Fibroblast of peridontal ligament (primary cell): Measurements from ENCODE around the gene CHRNG.

Experiments
- DNase-seq: peaks from one replicate; pipeline ENCODE4 v3.0.0-alpha.2; 2010; ENCODE audit errors: extremely low read depth

Gene CHRNG

DNA sequence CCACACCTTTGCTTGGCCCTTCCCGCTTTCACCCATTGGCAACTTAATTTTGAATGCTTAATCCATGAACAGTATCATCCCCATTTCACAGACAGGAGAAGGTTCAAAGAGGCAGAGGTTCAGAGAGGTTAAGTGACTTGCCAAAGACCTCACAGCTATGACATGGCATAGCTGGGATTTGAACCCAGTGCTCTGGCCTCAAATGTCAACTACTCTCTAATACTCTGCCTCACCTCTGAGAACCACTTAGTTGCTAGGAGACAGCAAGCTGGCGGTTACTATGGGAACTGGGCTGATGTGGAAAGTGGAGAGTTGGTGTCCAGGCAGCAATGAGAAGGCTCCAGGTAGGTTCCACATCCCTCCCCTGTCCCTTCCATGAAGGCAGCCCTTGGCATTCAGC lies 35.1 kb upstream of the CHRNG start:
- DNase-seq: no peak

DNA sequence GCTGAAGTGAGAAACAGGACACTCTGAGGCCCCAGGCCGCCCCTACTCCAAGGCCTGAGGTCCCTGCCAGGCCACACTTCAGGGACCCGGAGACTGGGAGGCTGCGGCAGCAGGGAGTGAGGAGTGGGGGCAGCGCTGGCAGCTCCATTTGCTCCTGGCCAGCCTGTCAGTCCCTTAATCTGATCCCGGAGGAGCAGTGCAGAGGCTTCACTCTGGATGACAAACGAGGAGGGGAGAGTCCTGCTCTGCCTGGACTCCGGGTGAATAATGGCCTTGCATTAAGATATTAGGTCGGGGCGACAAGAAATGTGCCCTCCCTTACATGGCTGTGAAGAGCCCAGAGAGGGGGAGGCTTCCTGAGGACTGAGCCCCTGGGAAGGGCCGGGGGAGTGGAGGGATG lies 33.6 kb upstream of the CHRNG start:
- no peak for DNase-seq

DNA sequence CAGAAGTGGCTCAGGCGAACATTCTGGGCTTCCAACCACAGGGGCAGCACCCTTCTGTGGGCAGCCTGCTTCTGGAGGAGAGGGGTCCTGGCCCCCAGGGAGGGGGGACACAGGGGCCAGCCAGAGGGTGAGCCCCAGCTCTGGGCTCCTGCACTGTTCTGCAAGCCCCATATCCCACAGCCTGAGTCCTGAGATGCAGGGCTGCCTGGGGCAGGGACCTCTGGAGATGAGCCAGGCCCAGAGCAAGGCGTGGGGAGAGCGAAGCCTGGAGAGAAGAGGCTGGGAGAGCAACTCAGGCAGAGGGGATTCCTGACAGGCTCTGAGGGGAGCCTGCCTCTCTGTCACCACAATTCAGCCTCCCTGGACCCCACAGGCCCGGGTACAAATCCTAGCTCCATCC lies 32.8 kb upstream of the CHRNG start:
- no peak for DNase-seq

DNA sequence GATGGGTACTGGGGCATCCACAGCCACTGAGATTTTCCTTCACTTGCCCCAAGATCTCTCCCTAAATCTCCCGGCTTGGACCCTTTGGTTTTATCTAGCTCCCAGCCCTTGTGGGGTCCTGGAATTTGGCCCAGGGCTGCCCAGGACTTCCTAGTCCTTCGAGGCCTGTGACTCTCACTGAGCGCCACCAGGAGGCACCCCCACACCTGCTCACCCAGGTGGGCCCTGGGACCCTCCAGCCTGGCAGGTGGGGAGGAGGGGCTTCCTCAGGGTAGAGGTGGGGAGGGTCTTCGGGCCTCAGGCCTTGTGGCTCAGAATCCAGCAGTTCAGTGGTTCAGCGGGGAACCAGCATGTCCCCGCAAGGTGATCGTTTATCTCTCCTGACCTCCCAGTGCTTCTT lies 31.2 kb upstream of the CHRNG start:
- DNase-seq: no peak

DNA sequence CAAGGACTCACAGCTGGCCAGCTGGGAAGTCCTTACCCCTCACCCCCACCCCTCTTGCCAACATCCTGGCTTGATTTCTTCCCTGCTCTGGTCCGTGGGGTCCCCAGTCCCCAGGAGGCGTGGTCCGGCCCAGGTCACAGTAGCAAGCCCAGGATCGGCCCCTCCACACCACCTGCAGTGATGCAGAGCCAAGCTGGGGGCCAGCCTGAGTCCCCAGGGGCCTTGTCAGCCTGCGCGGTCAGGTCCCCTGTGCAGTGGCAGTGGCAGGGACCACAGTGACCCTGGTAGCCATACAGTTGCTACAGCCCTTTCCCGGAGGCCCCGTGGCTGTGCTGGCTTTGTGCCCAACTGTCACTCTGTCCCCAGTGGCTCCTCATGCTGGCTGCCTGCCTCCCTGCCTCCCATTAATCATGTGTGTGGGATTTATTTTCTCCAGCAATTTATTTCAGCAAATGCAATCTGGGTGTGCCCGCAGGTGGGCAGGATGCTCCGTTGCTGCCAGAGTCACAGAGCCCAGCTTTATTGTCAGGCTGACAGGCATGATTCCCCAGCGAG lies 28.1 kb upstream of the CHRNG start:
- no peak for DNase-seq

DNA sequence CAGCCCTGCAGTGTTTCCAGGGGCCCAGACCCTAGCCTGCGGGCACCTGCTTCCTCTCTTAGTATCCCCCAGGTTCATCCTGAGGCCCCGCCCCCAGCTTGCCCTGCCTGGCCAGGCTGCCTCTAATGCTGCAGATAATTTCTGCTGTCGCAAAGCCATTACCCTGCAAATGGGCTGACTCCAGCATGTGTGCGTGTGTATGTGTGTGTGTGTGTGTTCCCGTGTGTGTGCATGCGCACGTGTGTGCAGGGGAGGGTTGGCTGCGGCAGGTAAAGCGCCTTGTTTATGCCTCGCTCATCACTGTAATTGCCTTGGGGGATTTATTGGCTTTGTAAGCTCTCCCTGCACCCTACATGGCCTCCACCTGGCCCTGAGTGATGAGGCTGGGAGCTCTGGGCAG lies 26.9 kb upstream of the CHRNG start:
- no peak for DNase-seq

DNA sequence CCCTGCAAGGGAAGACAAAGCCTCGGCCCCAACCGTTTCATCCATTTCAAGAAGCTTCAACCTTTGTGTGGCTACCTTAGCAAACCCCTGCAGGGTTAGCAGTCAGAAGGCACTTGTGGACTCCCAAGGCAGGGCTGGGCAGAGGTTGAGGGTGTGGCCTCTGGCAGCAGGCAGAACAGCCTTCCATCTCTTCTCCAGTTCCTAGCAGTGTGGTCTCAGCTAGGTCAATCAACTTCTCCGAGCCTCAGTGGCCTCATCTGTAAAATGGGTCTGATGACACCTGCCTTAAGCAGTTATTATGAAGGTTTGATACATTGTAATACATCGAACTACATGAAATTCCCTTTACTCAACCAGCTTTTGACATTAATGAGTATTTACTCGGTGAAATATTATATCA lies 26.1 kb upstream of the CHRNG start:
- no peak for DNase-seq

DNA sequence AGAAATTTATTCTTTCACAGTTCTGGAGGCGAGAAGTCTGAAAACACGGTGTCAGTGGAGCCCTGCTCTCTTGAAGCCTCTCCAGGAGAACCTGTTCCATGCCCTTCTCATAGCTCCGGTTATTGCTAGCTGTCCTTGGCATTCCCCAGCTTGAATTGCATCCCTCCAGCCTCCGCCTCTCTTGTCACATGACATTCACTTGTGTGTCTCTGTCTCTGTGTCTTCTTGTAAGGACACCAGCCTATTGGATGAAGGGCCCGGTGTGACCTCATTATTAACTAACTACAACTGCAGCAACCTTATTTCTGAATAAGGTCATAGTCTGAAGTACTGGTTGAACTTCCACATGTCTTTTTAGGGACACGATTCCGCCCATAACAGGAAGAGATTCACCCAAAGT lies 23.9 kb upstream of the CHRNG start:
- no peak for DNase-seq

DNA sequence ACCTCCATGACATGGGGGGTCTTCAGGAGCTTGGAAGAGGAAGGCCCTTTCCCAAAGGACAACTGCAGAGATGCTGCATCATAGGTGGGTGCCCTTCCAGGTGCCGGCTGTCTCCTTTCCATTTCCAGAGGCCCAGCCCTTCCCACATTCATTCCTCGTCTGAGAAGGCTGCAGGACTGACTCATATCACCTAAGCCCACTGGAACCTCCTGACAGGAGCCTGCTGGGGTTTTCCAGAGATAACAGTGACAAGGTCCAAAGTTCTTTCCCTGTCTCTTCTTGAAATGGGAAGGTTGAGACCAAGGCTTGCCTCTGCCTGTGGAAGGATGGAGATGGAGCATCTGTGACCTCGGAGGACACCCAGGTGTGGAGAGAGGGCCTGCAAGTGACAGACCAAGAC lies 22.9 kb upstream of the CHRNG start:
- DNase-seq: no peak

DNA sequence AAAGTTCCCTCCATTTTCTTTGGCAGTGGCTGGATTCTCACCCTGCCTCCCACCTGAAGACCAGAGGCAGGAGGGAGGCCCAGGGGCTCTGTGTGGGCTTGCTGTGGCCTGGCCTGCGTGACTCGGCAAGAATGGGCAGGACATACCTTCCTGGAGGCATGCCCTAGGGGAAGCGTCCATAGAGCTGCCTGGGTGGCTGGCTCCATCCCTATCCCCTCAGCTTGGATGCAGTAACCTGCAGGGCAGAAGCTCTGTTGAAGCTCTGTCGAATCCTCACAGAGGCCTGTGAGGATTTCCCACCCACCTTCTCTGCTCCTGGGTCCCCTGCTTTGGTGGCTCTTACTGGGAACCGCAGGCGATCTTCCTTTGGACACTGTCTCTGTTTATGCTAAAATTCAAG lies 20.6 kb upstream of the CHRNG start:
- DNase-seq: no peak

DNA sequence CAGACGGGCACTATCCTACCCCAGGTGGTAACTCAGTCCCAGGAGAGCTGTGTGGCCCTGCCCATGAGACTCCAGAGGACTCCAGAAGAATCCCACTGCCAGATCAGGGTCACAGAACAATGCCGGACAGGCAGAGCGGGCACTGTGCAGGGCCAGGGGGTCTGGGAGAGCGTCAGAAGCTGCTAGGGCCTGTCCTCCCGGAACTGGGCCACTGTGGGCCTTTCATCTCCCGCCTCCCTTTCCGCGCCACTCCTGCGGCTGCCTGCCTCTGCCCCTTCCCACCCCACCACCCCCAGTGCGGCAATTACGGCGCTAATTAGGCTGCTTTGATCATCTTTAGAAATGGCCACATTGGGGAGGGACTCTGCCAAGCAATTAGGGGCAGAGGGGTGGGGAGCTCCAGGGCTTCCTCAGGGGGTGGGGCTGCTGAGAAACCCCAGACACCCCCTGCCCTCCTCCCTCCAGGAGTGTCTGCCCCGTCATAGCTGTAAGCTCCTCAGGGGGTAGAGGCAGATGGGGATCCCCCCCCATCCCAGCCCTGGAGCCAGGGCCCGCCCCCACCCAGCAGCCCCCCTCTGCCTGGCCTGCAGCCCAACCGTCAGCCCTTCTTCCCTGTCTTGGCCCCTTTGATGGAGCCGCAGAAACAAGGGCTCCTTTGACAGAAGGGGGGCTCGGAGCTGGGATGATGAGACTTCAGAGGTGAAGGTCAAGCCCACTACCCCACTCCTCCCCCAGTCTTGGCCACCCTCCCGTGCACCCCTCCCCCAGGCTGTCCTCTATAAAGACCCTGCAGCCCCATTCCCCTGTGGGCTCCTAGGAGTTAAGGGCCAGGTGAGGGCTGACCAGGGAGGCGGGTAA lies 19.7 kb upstream of the CHRNG start, which contains the start of gene PRSS56:
TSS of gene PRSS56 (plus strand) at position 808 of the 858 bp plus-strand sequence. CDS start 211 bp downstream, outside the sequence.
- DNase-seq: no peak

DNA sequence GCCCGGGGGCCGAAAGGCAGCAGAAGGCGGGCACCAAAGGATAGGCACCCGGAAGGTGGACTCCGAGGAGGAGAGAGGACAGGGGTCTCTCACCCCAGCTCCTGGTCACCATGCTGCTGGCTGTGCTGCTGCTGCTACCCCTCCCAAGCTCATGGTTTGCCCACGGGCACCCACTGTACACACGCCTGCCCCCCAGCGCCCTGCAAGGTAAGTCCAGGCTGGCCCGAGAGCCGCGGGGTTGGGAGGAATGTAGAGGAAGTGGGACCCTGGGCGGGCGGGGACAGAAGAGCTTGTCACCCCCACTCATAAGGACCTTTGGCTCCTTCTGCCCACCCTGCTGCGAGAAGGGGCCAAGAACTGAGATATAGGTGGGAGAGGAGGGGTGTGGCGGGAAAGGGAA lies 19.0 kb upstream of the CHRNG start:
- DNase-seq: no peak

DNA sequence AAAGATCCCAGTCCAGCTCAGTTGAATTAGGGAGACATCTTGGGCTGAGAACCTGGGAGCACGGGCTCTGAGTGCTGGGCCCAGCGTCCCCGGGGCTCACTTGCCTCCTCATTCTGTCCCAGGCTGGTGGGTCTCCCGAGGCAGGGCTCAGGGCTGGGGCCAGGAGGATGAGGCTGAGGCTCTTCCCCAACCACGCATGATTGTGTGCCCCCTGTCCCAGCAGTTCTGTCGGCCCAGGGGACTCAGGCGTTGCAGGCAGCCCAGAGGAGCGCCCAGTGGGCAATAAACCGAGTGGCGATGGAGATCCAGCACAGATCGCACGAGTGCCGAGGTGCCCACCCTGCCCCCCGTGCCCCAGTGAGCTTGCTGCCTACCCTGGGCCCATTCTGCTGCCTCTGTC lies 18.4 kb upstream of the CHRNG start:
- no peak for DNase-seq

DNA sequence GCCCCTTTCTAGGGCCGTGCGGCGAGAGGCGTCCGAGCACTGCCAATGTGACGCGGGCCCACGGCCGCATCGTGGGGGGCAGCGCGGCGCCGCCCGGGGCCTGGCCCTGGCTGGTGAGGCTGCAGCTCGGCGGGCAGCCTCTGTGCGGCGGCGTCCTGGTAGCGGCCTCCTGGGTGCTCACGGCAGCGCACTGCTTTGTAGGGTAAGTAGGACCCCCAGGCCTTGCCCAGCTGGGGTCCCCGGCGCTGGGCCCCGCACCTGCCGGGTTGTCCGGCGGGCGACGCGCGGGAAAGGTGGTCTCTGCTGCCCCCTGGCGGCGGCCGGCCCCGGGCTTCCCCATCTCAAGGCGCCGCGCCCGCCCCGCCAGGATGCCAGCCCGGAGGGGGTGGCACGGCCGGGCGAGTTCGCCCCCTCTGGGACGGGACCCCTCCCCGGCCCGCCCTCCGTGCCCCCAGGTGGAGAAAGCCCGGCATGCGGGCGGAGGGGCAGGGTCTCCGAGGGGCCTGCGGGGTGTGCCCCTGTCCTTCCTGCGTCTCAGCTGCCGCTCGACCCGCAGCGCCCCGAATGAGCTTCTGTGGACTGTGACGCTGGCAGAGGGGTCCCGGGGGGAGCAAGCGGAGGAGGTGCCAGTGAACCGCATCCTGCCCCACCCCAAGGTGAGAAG lies 17.4 kb upstream of the CHRNG start:
- DNase-seq: no peak

DNA sequence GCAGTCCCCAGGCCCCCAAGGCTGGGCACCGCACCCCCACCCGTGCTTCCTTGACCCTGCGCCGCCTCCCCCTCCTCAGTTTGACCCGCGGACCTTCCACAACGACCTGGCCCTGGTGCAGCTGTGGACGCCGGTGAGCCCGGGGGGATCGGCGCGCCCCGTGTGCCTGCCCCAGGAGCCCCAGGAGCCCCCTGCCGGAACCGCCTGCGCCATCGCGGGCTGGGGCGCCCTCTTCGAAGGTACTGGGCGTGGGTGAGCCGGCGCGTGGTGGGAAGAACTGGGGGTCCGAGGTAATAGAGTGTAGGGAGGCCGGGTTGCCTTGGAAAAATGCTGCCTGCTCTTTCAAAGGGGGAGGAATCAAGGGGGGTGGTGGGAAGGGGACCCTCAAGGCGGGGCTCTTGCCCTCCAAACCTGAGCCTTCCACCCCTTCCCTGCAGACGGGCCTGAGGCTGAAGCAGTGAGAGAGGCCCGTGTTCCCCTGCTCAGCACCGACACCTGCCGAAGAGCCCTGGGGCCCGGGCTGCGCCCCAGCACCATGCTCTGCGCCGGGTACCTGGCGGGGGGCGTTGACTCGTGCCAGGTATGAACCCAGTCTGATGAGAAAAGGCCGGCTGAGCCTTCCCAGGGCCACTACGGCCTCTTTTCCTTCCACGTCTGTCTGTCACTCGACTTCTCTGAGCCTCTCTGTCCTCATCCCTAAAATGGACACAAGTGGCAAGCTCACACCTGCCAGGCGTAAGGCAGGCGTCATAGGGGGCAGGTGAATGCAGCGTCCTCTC lies 16.7 kb upstream of the CHRNG start:
- DNase-seq: no peak

DNA sequence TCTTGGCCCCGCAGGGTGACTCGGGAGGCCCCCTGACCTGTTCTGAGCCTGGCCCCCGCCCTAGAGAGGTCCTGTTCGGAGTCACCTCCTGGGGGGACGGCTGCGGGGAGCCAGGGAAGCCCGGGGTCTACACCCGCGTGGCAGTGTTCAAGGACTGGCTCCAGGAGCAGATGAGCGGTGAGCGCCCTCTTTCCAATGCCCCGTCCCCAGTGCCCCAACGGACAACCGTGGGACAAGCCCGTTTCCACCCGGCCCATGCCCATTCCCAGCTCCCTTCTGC lies 16.1 kb upstream of the CHRNG start:
- no peak for DNase-seq

DNA sequence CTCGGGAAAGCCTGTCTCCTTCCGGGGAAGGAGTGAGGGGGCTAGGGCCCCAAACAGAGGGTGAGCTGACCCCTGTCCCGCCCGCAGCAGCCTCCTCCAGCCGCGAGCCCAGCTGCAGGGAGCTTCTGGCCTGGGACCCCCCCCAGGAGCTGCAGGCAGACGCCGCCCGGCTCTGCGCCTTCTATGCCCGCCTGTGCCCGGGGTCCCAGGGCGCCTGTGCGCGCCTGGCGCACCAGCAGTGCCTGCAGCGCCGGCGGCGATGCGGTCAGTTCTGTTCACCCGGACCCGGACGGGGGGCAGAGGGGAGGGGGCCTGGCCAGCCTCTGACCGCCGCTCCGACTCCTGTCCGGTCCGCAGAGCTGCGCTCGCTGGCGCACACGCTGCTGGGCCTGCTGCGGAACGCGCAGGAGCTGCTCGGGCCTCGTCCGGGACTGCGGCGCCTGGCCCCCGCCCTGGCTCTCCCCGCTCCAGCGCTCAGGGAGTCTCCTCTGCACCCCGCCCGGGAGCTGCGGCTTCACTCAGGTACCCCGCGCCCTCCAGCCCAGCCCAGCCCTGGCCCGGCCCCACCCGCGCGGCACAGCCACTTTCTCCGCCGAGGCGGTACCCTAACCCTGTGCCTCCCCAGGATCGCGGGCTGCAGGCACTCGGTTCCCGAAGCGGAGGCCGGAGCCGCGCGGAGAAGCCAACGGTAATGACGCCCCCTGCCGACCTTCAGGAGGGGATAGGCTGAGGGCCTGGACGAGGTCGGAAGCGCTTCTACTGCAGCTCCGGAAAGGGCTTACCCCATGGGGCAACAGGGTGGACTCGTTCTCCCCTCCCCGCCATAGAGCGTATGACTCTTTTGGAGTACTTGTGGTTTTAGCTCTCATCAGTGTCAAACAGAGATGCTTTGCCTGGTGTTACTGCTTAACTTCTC lies 15.6 kb upstream of the CHRNG start:
- DNase-seq: peak; percentile 17

DNA sequence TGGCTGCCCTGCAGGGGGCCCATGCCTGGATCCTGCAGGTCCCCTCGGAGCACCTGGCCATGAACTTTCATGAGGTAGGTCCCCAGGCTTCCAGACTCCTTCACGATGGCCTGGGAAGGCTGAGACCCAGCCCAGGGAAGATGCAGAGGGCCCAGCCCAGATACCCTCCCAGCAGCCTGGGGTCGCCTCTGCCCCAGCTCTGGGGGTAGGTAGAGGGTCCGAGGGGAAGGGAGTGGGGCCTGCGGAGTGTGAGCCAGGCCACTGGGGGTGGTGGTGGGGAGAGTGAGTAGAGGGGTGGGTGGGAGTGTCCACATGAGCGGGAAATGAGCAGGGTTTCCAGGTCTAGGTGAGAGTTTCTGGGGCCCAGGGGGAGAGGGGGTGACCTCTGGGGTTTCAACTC lies 14.7 kb upstream of the CHRNG start:
- DNase-seq: no peak

DNA sequence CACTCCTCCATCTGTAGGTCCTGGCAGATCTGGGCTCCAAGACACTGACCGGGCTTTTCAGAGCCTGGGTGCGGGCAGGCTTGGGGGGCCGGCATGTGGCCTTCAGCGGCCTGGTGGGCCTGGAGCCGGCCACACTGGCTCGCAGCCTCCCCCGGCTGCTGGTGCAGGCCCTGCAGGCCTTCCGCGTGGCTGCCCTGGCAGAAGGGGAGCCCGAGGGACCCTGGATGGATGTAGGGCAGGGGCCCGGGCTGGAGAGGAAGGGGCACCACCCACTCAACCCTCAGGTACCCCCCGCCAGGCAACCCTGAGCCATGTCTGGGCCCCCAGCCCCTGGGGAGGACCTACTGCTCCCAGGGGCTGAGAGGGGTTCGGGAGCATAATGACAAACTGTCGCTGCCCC lies 14.3 kb upstream of the CHRNG start:
- DNase-seq: no peak

DNA sequence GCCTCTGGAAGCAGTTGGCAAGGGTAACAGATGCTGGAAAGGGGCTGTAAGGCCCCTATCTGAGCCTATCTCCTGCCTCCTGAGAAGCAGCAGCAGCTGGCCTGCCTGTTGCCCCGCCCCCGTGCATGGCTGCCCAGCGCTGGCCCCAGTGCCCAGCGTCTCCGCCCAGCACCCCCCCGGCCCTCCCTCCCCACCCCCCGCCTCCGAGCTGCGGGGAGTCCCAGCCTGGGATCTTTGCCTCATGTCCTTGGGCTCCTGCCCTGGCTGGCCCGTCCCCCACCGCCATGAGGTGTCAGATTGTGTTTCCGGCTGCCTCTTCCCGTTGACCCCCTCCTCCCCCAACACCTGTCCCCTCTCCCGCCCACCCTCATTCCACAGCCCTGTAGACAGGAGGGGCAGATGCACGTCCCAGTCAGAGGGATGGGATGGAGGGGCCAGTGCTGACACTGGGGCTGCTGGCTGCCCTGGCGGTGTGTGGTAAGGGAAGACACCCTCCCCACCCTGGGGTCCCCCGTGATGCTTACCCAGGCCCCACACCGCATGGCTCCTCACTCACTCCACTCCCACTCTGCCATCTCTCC lies 13.6 kb upstream of the CHRNG start, which contains the start of gene CHRND:
TSS of gene CHRND (plus strand) at position 370 of the 581 bp plus-strand sequence. CDS start at position 426, 56 bp downstream.
- DNase-seq: no peak

DNA sequence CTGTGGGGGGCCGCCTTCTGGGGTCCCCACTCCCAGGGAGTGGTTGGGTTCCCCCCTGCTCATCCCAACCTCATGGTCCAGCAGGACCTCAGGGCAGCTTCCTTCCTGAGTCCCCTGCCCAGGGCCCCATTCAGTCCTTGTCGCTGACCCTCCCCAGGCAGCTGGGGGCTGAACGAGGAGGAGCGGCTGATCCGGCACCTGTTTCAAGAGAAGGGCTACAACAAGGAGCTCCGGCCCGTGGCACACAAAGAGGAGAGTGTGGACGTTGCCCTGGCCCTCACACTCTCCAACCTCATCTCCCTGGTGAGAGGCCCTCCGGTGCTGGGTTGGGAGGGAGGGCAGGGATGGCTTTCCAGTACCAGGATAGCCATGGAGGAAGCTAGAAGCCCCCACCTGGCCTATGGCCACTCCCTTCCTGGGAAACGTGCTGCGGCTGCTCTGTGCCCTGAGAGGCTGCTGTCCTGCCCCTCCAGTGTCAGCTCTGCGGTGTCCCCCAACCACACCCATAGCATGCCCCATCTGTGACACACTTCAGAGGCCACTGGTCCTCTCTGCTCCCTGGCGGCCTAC lies 13.0 kb upstream of the CHRNG start:
- DNase-seq: no peak
